ENCODE measurements around the gene MGRN1.
A peak's percentile ranks its signal among the peaks of the same experiment; 100 is the strongest.

Gene MGRN1

GRCh38 chr16:4618645-4619418 is 5.8 kb upstream of the MGRN1 start:
- no peak for DNase-seq (ENCODE audit: low read depth, low spot score)
- TF ChIP-seq, protein P1, sequence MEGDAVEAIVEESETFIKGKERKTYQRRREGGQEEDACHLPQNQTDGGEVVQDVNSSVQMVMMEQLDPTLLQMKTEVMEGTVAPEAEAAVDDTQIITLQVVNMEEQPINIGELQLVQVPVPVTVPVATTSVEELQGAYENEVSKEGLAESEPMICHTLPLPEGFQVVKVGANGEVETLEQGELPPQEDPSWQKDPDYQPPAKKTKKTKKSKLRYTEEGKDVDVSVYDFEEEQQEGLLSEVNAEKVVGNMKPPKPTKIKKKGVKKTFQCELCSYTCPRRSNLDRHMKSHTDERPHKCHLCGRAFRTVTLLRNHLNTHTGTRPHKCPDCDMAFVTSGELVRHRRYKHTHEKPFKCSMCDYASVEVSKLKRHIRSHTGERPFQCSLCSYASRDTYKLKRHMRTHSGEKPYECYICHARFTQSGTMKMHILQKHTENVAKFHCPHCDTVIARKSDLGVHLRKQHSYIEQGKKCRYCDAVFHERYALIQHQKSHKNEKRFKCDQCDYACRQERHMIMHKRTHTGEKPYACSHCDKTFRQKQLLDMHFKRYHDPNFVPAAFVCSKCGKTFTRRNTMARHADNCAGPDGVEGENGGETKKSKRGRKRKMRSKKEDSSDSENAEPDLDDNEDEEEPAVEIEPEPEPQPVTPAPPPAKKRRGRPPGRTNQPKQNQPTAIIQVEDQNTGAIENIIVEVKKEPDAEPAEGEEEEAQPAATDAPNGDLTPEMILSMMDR (IDR thresholded peaks at IDR 0.05; ENCODE audit: low read depth, low read length) = no peak
- in situ Hi-C loops (cut with HindIII; ENCODE audit: low sequenced_read_pairs) = no loop called here
- H3K4me3 ChIP-seq (ENCODE audit: low read depth, low read length) = no peak overlapping the region

GRCh38 chr16:4623593-4623992 is 1.0 kb upstream of the MGRN1 start:
- TF ChIP-seq, protein P1 (IDR thresholded peaks at IDR 0.05; ENCODE audit: low read depth, low read length) = no peak
- in situ Hi-C loops (cut with HindIII; ENCODE audit: low sequenced_read_pairs) = no loop called here
- DNase-seq (ENCODE audit: low read depth, low spot score) = no peak
- no peak overlapping the region for H3K4me3 ChIP-seq (ENCODE audit: low read depth, low read length)

DNA sequence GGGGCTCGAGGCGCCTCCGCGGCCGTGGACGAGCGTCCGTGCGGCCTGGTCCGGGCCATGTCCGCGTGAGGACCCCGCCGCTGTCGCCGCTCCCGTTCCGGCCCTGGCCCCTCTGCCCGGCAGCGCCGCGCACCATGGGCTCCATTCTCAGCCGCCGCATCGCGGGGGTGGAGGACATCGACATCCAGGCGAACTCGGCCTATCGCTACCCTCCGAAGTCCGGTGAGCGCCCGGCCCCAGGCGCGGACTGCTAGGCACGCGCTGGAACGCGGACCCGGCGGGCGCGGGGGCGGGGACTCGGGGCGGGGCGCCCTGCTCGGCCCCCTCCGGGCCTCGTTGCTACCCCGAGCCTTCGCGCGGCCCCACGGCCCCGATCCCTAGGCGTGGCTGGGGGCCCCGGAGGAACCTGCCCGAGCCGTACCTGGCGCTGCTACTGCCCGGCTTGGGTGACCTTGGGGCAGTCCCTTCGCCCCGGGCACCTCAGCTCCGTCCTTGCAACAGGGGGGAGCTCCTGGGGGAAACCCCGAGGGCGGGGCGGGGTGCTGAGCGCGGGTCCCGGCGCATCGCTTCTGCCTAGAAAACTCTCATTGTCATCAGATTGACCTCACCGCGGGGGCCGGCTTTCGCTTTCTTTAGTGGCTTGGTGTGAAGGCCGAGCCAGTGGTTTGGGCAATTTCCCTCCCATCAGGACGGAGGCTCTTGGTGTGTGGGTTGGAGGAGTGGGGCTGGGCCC is 367 bp downstream of the MGRN1 start:
- TF ChIP-seq, protein P1 (IDR thresholded peaks at IDR 0.05; ENCODE audit: low read depth, low read length) = no peak
- DNase-seq (ENCODE audit: low read depth, low spot score) = peak; percentile 74
- in situ Hi-C loops (cut with HindIII; ENCODE audit: low sequenced_read_pairs) = no loop called here
- H3K4me3 ChIP-seq (ENCODE audit: low read depth, low read length) = peak overlapping the region; percentile 81

GRCh38 chr16:4625560-4626159 is 1.0 kb downstream of the MGRN1 start:
- DNase-seq (ENCODE audit: low read depth, low spot score) = no peak
- TF ChIP-seq, protein P1 (IDR thresholded peaks at IDR 0.05; ENCODE audit: low read depth, low read length) = no peak
- in situ Hi-C loops (cut with HindIII; ENCODE audit: low sequenced_read_pairs) = no loop called here
- H3K4me3 ChIP-seq (ENCODE audit: low read depth, low read length) = peak overlapping the region; percentile 81

GRCh38 chr16:4626396-4626795 is 1.8 kb downstream of the MGRN1 start:
- peak overlapping the region; percentile 81 for H3K4me3 ChIP-seq (ENCODE audit: low read depth, low read length)
- TF ChIP-seq, protein P1 (IDR thresholded peaks at IDR 0.05; ENCODE audit: low read depth, low read length) = no peak
- in situ Hi-C loops (cut with HindIII; ENCODE audit: low sequenced_read_pairs) = no loop called here
- no peak for DNase-seq (ENCODE audit: low read depth, low spot score)

DNA sequence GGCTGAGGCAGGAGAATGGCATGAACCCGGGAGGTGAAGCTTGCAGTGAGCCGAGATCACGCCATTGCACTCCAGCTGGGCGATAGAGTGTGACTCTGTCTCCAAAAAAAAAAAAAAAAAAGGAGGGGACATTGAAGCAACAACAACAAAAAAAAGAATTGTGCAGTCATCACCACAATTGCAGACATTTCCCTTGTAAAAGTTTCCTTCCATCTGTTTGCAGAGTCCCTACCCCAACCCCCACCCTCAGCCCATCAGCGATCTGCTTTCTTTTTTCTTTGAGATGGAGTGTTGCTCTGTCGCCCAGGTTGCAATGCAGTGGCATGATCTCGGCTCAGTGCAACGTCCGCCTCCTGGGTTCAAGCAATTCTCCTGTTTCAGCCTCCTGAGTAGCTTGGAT is 3.7 kb downstream of the MGRN1 start:
- H3K4me3 ChIP-seq (ENCODE audit: low read depth, low read length) = no peak overlapping the region
- in situ Hi-C loops (cut with HindIII; ENCODE audit: low sequenced_read_pairs) = no loop called here
- TF ChIP-seq, protein P1 (IDR thresholded peaks at IDR 0.05; ENCODE audit: low read depth, low read length) = no peak
- no peak for DNase-seq (ENCODE audit: low read depth, low spot score)

Measured in astrocyte of the spinal cord (primary cell).